ENCODE results near the gene KIAA1210. TPM values are rescaled to one million over a fixed set of nuclear protein-coding genes. Genes with fewer than 3 reads are reported as not detected.

Gene KIAA1210
- polyA plus RNA-seq, result not detected in 2 replicates

GRCh38 chrX:119127650-119128049 is at the start of gene KIAA1210:
KIAA1210 (minus strand) TSS chrX:119127812; CDS start chrX:119123642, 4,170 bp downstream.

GRCh38 chrX:119072744-119073143 is 54.9 kb downstream of the KIAA1210 start, which contains the start of gene CT47C1:
CT47C1 (plus strand) TSS chrX:119072993; CDS start chrX:119073226, 233 bp downstream.

Other genes with a start within 250 kb of the KIAA1210 start
- 0.99 and 1.3 TPM in 2 replicates for gene LONRF3, start 153.2 kb downstream of the KIAA1210 start, polyA plus RNA-seq
- not detected in 2 replicates for gene CT47C1, start 54.8 kb downstream of the KIAA1210 start, polyA plus RNA-seq
- 117 and 152 TPM in 2 replicates for gene PGRMC1, start 108.5 kb upstream of the KIAA1210 start, polyA plus RNA-seq

Measured in Purkinje cell (primary cell).